Cardiac septum (tissue), 1 donor: ENCODE measurements around the gene CPHXL. TPM values are rescaled to one million over a fixed set of nuclear protein-coding genes. Genes with fewer than 3 reads are reported as not detected.

Source experiments
- DNase-seq: peaks from one replicate; pipeline ENCODE4 v3.0.0-alpha.2; 2020; ENCODE audit warnings: low spot score
- intact Hi-C: fragments of 100-400 bp; cut with DNase I; formaldehyde crosslinking; loops from one replicate; pipeline ENCODE4 v1.14.0; 2022
- total RNA-seq: library from RNA; stranded (reverse); fragmentation: NEBNext Ultra II Directional; extraction: Animal tissue kit (Norgen Biotek cat#: 25700); gene quantifications from one replicate; pipeline ENCODE4 v1.2.1, GENCODE V29; 2021
- donor health status: DM: no; HTN: no; CAD: no.

Gene CPHXL
- total RNA-seq, 1 donor from 2014 or later = not detected

DNA sequence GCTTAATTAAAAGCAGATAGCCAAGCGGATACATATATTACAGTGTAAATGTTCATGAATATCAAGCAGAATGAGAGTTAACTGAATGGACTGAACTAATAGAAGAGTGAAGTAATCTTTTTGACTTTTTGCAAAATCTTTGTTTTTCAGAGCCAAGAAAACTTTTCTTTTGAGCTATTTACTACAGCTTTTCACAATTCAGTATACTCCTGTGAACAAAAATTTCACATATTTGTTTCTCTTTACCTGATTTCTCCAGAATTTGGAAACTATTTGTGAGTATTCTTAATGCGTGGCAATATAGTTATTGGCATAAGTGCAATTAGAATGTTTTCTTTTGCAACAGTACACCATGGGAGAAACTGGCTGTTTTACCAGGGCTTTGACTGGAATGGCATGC is 15.9 kb downstream of the CPHXL start:
- intact Hi-C loops = loop anchor here (10.0 kb wide), 1 partner anchor 56 kb away; no protein-coding TSS in a partner anchor
- no peak for DNase-seq

DNA sequence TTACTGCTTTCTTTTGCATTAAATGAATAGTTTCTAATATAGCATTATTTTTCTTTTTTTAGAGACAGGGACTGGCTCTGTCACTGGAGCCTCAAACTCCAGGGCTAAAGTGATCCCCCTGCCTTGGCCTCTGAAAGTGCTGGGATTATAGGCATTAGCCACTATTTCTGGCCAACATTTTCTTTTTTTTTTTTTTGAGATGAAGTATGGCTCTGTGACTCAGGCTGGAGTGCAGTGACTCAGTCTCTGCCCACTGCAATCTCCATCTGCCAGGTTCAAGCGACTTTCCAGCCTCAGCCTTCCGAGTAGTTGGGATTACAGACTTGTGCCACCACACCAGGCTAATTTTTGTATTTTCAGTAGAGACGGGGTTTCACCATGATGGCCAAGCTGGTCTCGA is 23.0 kb downstream of the CPHXL start:
- intact Hi-C loops = no loop called here
- no peak for DNase-seq

DNA sequence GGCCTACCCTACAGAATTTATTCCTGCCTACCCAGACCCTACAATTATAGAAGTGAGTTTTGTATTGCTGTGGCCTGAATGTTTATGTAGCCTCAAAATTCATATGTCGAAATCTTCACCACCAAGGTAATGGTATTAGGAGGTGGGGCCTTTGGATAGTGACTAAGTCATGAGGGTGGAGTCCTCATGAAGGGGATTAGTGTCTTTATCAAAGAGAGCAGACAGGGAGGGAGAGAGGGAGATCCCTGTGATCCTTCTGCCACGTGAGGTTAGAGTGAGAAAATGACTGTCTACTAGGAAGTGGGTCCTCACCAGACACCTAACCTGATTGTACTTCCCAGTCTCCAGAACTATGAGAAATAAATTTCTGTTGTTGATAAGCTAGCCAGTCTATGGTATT is 24.0 kb downstream of the CPHXL start:
- intact Hi-C loops = no loop called here
- no peak for DNase-seq

DNA sequence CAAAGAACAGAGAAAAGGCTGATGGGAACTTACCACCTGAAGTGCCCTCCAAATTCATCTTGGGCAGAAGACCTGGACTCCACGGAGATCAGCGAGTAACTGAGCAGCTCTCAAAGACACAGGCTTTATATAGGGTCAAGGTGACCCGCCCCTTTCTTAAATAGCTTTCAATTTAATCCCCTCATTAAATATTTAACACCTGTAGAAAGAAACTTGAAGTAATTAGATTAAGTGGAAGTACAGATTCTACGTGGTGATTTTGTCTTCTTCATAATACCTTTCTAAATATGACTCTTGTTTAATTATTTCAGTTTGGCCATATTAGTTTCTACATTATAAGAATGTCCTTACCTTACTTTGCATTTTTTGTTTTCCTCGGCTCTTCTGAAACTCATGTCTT is 24.9 kb downstream of the CPHXL start, which contains the start of gene DUXB:
Gene DUXB, minus strand, starts transcription at position 101 of the 400 bp plus-strand sequence. Its CDS starts 43 bp downstream, at position 58.
- intact Hi-C loops = no loop called here
- DNase-seq = no peak

DNA sequence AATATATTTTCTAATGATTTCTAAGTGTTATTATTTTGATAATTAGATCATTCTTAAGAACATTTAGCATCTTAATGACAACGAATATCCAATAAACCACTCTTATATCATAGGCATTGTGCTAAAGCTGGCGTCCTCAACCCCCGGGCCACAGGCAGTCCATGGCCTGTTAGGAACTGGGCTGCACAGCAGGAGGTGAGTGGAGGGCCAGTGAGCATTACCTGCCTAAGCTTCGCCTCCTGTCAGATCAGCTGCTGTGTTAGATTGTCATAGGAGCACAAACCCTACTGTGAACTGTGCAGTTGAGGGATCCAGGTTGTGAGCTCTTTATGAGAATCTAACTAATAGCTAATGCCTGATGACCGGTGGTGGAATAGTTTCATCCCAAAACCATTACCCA is 28.7 kb downstream of the CPHXL start:
- no peak for DNase-seq
- intact Hi-C loops = no loop called here

DNA sequence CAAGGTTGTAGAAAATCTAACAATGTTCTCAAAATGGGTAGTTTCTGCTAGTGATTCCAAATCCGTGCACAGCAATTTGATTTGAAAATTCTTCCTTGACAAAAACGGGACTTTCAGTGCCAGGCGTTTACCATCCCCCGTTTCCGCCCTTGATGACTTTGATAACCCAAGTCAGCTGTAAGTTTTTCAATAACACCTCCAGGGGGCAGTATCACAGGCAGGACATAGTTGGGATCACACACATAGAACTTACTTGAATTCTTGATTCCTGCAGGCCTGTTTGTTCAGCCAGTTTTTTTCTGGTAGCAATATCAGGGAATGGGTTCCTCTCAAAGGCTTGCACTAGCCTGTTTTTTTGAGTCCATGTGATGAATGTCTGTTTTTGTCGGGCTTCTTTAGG is 30.6 kb downstream of the CPHXL start:
- no peak for DNase-seq
- intact Hi-C loops = no loop called here

DNA sequence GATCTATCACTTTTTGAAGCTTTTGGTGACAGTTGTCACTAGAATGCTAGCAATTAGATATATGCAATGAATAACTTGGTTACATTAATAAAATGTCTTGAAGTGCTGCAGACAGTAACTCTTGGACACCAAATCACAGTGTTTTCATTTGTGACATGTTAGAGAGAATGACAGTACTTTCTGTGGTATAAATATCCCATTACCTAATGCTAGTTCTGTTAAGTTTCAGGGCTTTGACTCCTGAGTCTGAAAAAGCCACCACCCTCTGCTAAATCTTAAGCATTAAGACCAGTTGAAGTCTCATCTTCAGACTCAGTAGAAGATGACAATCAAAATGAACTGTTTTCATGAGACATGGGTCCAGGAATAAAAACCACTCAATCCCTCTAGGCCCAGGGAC is 38.9 kb downstream of the CPHXL start:
- intact Hi-C loops = no loop called here
- no peak for DNase-seq

DNA sequence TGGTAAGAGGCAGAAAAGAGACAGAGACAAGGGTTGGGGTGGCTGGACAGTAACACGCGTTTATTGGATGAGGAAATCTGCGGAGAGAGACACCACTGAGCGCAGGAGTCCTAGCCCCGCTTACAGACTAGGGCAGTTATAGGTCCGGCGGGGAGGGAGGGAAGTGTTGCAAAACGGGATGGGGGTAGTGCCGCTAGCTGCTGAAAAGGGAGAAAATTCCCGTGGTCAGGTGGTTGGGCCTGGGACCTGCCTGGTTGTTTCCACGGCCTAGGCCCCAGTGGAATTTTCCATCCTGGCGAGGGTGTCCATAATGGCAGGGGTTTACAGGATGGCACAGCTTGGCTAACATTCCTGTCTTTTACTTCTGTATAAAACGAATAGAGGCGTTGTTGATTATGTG is 44.0 kb downstream of the CPHXL start:
- intact Hi-C loops = no loop called here
- no peak for DNase-seq

DNA sequence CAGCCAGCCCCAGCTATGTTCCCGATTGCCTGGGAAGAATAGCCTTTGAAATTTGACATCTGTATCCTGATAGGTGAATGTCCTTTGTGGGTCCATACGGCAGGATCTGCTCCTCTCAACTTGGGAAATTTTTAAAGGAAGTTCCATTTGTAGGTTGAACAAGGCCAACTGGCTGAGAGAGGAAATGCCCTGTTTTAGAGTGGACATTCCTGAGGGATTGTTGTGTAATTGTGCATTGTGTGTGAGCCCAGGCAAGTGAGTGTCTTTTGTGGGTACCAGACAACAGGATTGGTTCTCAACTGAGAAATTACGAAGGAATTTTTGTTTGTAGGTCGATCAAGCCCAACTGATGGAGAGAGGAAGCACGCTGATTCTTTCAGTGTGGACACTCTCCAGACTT is 46.9 kb downstream of the CPHXL start:
- intact Hi-C loops = no loop called here
- DNase-seq = no peak

DNA sequence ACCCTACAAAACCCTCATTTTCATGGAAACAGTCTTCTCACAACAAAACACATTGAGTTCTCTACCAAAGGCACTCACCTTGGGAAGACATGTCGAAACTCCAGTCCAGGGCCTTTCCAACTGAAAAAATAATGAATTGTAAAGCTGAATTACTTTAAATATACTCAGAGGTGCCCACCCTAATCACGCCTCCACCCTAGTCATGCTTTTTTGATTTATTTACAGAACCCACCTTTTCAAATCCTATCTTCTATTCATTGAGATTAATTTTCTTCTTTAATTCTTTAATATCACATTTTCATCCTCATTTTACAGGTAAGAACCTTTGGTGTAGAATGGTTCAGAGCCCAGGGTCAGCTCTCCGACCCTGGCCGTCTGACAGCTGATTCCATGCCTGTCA is 49.4 kb downstream of the CPHXL start, which contains the start of gene CPHXL2:
Gene CPHXL2, minus strand, starts transcription at position 101 of the 400 bp plus-strand sequence. Its CDS starts 10 bp downstream, at position 91.
- intact Hi-C loops = no loop called here
- DNase-seq = no peak

DNA sequence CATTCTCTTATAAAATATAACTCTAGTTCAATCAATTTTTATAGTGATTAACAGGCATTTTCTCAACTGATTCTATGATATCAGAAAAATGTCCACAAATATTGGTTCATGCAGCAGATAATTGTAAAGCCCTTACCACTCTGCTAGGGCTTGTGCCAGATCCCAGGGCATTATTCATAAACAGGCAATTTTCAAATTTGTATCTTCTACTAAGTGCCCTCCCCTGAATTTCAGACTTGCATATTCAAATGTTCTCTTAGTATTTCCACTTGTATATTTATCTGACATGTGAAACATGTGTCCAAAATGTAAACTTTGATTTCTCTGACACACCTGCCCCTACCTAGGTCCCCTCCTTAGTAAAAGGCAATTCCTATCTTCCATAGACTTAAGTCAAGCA is 58.8 kb downstream of the CPHXL start:
- intact Hi-C loops = no loop called here
- DNase-seq = no peak

Other genes with a start within 250 kb of the CPHXL start
- 4.5 TPM for gene CHST6, start 231.0 kb downstream of the CPHXL start, total RNA-seq
- gene CHST5, start 190.4 kb downstream of the CPHXL start, total RNA-seq = 0.11 TPM
- gene TMEM231, start 170.2 kb downstream of the CPHXL start, total RNA-seq = 8.5 TPM
- 233 TPM for gene GABARAPL2, start 160.1 kb downstream of the CPHXL start, total RNA-seq
- gene ADAT1, start 103.2 kb downstream of the CPHXL start, total RNA-seq = 28.0 TPM
- gene KARS1, start 78.8 kb downstream of the CPHXL start, total RNA-seq = 89.3 TPM
- gene TERF2IP, start 78.7 kb downstream of the CPHXL start, total RNA-seq = 76.0 TPM
- gene CPHXL2, start 49.5 kb downstream of the CPHXL start, total RNA-seq = not detected
- not detected for gene DUXB, start 25.0 kb downstream of the CPHXL start, total RNA-seq